ENCODE results near the gene SCFD2.
"Not testable (repeated sequence)": the region's sequence is repeated elsewhere in the genome, so short reads cannot be mapped to it uniquely, and the experiment has no call there.

Gene SCFD2

GRCh38 chr4:53194727-53195126 is 171.1 kb downstream of the SCFD2 start:
- WGBS, 2 experiments: 89 to 95% methylated on average over 5 of the region's 5 CpGs

GRCh38 chr4:53193111-53193510 is 172.8 kb downstream of the SCFD2 start:
- WGBS, 2 experiments: 82 to 95% methylated on average over 1 of the region's 1 CpG
- Histone ChIP-seq H3K9me3 (ENCODE audit: control insufficient read depth, low read length) (no peaks in the 10 kb centered on the region), H3K27ac (ENCODE audit: insufficient read depth, low read depth, low read length, poor library complexity, severe bottlenecking) (no peak overlapping the region), H3K4me1 (ENCODE audit: control insufficient read depth, insufficient read depth, low read length) (no peaks in the 10 kb centered on the region), H3K4me3 (ENCODE audit: insufficient read depth, low read depth, low read length) (no peak overlapping the region), H3K27me3 (ENCODE audit: control insufficient read depth, insufficient read depth, low read length, poor library complexity, severe bottlenecking) (no peaks in the 10 kb centered on the region), H3K36me3 (ENCODE audit: control insufficient read depth, insufficient read depth, low read length) (no peaks in the 10 kb centered on the region)

More at GRCh38 chr4:53194727-53195126, 171.1 kb downstream of the SCFD2 start:
- no peak overlapping the region for H3K4me3 ChIP-seq (ENCODE audit: insufficient read depth, low read depth, low read length)
- no peaks in the 10 kb centered on the region for H3K36me3 ChIP-seq (ENCODE audit: control insufficient read depth, insufficient read depth, low read length)
- no peaks in the 10 kb centered on the region for H3K4me1 ChIP-seq (ENCODE audit: control insufficient read depth, insufficient read depth, low read length)
- no peaks in the 10 kb centered on the region for H3K27me3 ChIP-seq (ENCODE audit: control insufficient read depth, insufficient read depth, low read length, poor library complexity, severe bottlenecking)
- no peaks in the 10 kb centered on the region for H3K9me3 ChIP-seq (ENCODE audit: control insufficient read depth, low read length)
- no peak overlapping the region for H3K27ac ChIP-seq (ENCODE audit: insufficient read depth, low read depth, low read length, poor library complexity, severe bottlenecking)

GRCh38 chr4:53192496-53192895 is 173.4 kb downstream of the SCFD2 start:
- H3K27ac ChIP-seq (ENCODE audit: insufficient read depth, low read depth, low read length, poor library complexity, severe bottlenecking): no peak overlapping the region
- no peaks in the 10 kb centered on the region for H3K36me3 ChIP-seq (ENCODE audit: control insufficient read depth, insufficient read depth, low read length)
- H3K9me3 ChIP-seq (ENCODE audit: control insufficient read depth, low read length): no peaks in the 10 kb centered on the region
- 96 to 97% methylated on average over 3 of the region's 3 CpGs for WGBS, 2 experiments
- no peaks in the 10 kb centered on the region for H3K4me1 ChIP-seq (ENCODE audit: control insufficient read depth, insufficient read depth, low read length)
- no peaks in the 10 kb centered on the region for H3K27me3 ChIP-seq (ENCODE audit: control insufficient read depth, insufficient read depth, low read length, poor library complexity, severe bottlenecking)
- no peak overlapping the region for H3K4me3 ChIP-seq (ENCODE audit: insufficient read depth, low read depth, low read length)

GRCh38 chr4:53191997-53192396 is 173.9 kb downstream of the SCFD2 start:
- Histone ChIP-seq H3K9me3 (ENCODE audit: control insufficient read depth, low read length) (no peaks in the 10 kb centered on the region), H3K27ac (ENCODE audit: insufficient read depth, low read depth, low read length, poor library complexity, severe bottlenecking) (no peak overlapping the region), H3K4me1 (ENCODE audit: control insufficient read depth, insufficient read depth, low read length) (no peaks in the 10 kb centered on the region), H3K4me3 (ENCODE audit: insufficient read depth, low read depth, low read length) (no peak overlapping the region), H3K36me3 (ENCODE audit: control insufficient read depth, insufficient read depth, low read length) (no peaks in the 10 kb centered on the region), H3K27me3 (ENCODE audit: control insufficient read depth, insufficient read depth, low read length, poor library complexity, severe bottlenecking) (no peaks in the 10 kb centered on the region)
- WGBS, 2 experiments: 91 to 93% methylated on average over 3 to 4 of the region's 4 CpGs

GRCh38 chr4:53189011-53189410 is 176.8 kb downstream of the SCFD2 start:
- H3K27me3 ChIP-seq (ENCODE audit: control insufficient read depth, insufficient read depth, low read length, poor library complexity, severe bottlenecking): no peaks in the 10 kb centered on the region
- no peak overlapping the region for H3K27ac ChIP-seq (ENCODE audit: insufficient read depth, low read depth, low read length, poor library complexity, severe bottlenecking)
- no peaks in the 10 kb centered on the region for H3K36me3 ChIP-seq (ENCODE audit: control insufficient read depth, insufficient read depth, low read length)
- no peaks in the 10 kb centered on the region for H3K4me1 ChIP-seq (ENCODE audit: control insufficient read depth, insufficient read depth, low read length)
- H3K9me3 ChIP-seq (ENCODE audit: control insufficient read depth, low read length): no peaks in the 10 kb centered on the region
- no peak overlapping the region for H3K4me3 ChIP-seq (ENCODE audit: insufficient read depth, low read depth, low read length)
- 88 to 92% methylated on average over 1 of the region's 1 CpG for WGBS, 2 experiments

- WGBS, 2 experiments: 92 to 96% methylated on average over 2 to 3 of the region's 4 CpGs
- Histone ChIP-seq H3K9me3 (ENCODE audit: control insufficient read depth, low read length) (no peaks in the 10 kb centered on the region), H3K27ac (ENCODE audit: insufficient read depth, low read depth, low read length, poor library complexity, severe bottlenecking) (no peak overlapping the region), H3K4me3 (ENCODE audit: insufficient read depth, low read depth, low read length) (no peak overlapping the region), H3K4me1 (ENCODE audit: control insufficient read depth, insufficient read depth, low read length) (no peaks in the 10 kb centered on the region), H3K36me3 (ENCODE audit: control insufficient read depth, insufficient read depth, low read length) (no peaks in the 10 kb centered on the region), H3K27me3 (ENCODE audit: control insufficient read depth, insufficient read depth, low read length, poor library complexity, severe bottlenecking) (no peaks in the 10 kb centered on the region)
These were observed 179.0 kb downstream of the SCFD2 start for GRCh38 chr4:53186714-53187358.

GRCh38 chr4:53185869-53186585 is 179.8 kb downstream of the SCFD2 start:
- Histone ChIP-seq H3K4me1 (ENCODE audit: control insufficient read depth, insufficient read depth, low read length) (no peaks in the 10 kb centered on the region), H3K9me3 (ENCODE audit: control insufficient read depth, low read length) (no peaks in the 10 kb centered on the region), H3K27me3 (ENCODE audit: control insufficient read depth, insufficient read depth, low read length, poor library complexity, severe bottlenecking) (no peaks in the 10 kb centered on the region), H3K36me3 (ENCODE audit: control insufficient read depth, insufficient read depth, low read length) (no peaks in the 10 kb centered on the region), H3K27ac (ENCODE audit: insufficient read depth, low read depth, low read length, poor library complexity, severe bottlenecking) (no peak overlapping the region), H3K4me3 (ENCODE audit: insufficient read depth, low read depth, low read length) (no peak overlapping the region)
- 76 to 77% methylated on average over 4 of the region's 4 CpGs for WGBS, 2 experiments

- Histone ChIP-seq H3K27ac (ENCODE audit: insufficient read depth, low read depth, low read length, poor library complexity, severe bottlenecking) (no peak overlapping the region), H3K27me3 (ENCODE audit: control insufficient read depth, insufficient read depth, low read length, poor library complexity, severe bottlenecking) (no peaks in the 10 kb centered on the region), H3K36me3 (ENCODE audit: control insufficient read depth, insufficient read depth, low read length) (no peaks in the 10 kb centered on the region), H3K9me3 (ENCODE audit: control insufficient read depth, low read length) (no peaks in the 10 kb centered on the region), H3K4me3 (ENCODE audit: insufficient read depth, low read depth, low read length) (no peak overlapping the region), H3K4me1 (ENCODE audit: control insufficient read depth, insufficient read depth, low read length) (no peaks in the 10 kb centered on the region)
- WGBS, 2 experiments: 86 to 90% methylated on average over 1 to 2 of the region's 2 CpGs
These were observed 182.1 kb downstream of the SCFD2 start for GRCh38 chr4:53183754-53184153.

- 96 to 97% methylated on average over 4 of the region's 4 CpGs for WGBS, 2 experiments
- not testable (repeated sequence) for H3K27me3 ChIP-seq (ENCODE audit: control insufficient read depth, insufficient read depth, low read length, poor library complexity, severe bottlenecking); H3K27ac ChIP-seq (ENCODE audit: insufficient read depth, low read depth, low read length, poor library complexity, severe bottlenecking); H3K4me1 ChIP-seq (ENCODE audit: control insufficient read depth, insufficient read depth, low read length); H3K9me3 ChIP-seq (ENCODE audit: control insufficient read depth, low read length); H3K4me3 ChIP-seq (ENCODE audit: insufficient read depth, low read depth, low read length); H3K36me3 ChIP-seq (ENCODE audit: control insufficient read depth, insufficient read depth, low read length)
These were observed 188.1 kb downstream of the SCFD2 start for GRCh38 chr4:53177751-53178150.

- H3K9me3 ChIP-seq (ENCODE audit: control insufficient read depth, low read length): peaks cover 2% of the 10 kb centered on the region
- no peaks in the 10 kb centered on the region for H3K27me3 ChIP-seq (ENCODE audit: control insufficient read depth, insufficient read depth, low read length, poor library complexity, severe bottlenecking)
- H3K4me3 ChIP-seq (ENCODE audit: insufficient read depth, low read depth, low read length): no peak overlapping the region
- no peaks in the 10 kb centered on the region for H3K4me1 ChIP-seq (ENCODE audit: control insufficient read depth, insufficient read depth, low read length)
- H3K36me3 ChIP-seq (ENCODE audit: control insufficient read depth, insufficient read depth, low read length): no peaks in the 10 kb centered on the region
- no peak overlapping the region for H3K27ac ChIP-seq (ENCODE audit: insufficient read depth, low read depth, low read length, poor library complexity, severe bottlenecking)
These were observed 190.2 kb downstream of the SCFD2 start for GRCh38 chr4:53175640-53176039.
